GM21390 (cell line): Measurements from ENCODE around the gene RERE.
"Not testable (repeated sequence)": the region's sequence is repeated elsewhere in the genome, so short reads cannot be mapped to it uniquely, and the experiment has no call there.

Source experiments
- ATAC-seq: cut with Tn5 transposase; IDR thresholded peaks from one replicate; pipeline ENCODE4 v1.9.1; 2021; ENCODE audit not compliant: unreplicated experiment

The RERE gene

GRCh38 chr1:8695442-8695841 lies 122.0 kb downstream of the RERE start:
- not testable (repeated sequence) for ATAC-seq

GRCh38 chr1:8693107-8693506 lies 124.3 kb downstream of the RERE start:
- no peak for ATAC-seq

DNA sequence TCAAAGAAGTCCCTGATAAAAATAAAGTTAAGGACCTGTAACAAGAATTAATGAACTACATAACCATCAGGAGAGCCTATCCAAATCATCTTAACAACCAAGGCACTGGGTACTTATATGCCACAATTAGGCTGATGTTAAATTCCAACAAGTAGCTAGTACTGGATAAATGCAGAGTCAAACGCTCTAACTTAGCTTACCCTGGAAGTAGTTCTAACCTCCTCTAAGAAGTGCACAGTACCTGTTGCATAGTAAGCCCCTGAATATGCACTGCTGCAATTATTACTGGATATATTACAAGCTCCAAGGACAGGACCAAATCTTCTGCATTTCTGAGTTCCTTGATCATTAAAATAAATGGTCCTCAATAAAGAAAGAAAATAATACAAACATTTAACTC lies 125.8 kb downstream of the RERE start:
- ATAC-seq: no peak

GRCh38 chr1:8690253-8690525 lies 127.3 kb downstream of the RERE start:
- no peak for ATAC-seq

DNA sequence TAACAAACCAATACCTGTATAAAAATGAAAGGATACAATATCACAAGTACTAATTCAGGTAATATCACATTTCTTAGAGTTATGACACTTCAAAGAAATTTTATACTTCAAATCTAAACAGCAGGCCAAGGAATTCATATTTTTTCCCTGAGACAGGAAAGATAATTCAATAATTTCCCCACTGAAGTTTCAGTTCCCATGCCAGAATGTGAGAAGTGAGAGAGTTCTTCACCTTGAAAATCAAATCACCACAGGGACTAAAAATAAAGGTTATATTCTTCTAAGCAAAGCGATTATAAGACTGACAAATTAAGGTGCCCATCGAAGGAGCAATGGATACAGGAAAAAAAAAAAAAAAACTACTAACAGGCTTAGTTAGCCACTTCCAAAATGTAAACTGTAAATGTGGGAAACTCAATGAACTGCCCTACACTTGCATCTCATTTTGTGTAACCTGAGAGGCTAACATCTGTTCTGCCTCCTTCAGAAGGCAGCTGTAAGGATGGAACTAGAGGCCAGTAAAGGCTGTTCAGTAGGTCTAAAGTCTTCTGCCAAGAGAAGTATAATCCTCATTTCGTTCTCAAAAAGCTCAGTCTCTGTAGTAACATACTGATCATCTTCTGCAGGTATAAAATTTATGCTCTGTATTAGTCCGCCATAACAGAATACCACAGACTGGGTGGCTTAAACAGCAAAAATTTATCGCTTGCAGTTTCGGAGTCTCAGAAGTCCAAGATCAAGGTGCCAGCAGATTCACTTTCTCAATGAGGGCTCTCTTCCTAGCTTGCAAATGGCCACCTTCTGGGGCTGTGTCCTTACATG lies 127.8 kb downstream of the RERE start:
- no peak for ATAC-seq

DNA sequence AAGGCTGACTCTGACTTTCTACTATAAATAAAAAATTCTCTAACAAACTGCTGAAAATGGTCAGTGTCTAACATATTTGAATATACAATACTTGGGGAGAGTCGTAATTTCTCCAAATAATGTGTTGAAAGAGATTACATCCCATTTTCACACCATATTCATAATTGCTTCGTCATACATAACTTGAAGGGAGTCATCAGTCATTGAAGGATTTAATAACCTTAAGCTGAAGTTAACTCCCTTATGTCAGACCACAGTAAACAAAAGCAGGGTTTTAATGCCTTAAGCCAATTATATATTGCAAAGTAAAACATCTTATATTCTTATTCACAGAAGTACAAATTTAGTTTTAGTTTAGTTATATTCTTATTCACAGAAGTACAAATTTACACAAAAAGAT lies 129.9 kb downstream of the RERE start:
- ATAC-seq: no peak

GRCh38 chr1:8687039-8687438 lies 130.4 kb downstream of the RERE start:
- no peak for ATAC-seq

GRCh38 chr1:8685463-8685862 lies 132.0 kb downstream of the RERE start:
- no peak for ATAC-seq

- no peak for ATAC-seq
Observed at GRCh38 chr1:8684590-8684989, 132.8 kb downstream of the RERE start.

- no peak for ATAC-seq
Observed at GRCh38 chr1:8682573-8682972, 134.9 kb downstream of the RERE start.

GRCh38 chr1:8681911-8682310 lies 135.5 kb downstream of the RERE start:
- ATAC-seq: no peak

- no peak for ATAC-seq
Observed at GRCh38 chr1:8680664-8681650, 136.5 kb downstream of the RERE start.

DNA sequence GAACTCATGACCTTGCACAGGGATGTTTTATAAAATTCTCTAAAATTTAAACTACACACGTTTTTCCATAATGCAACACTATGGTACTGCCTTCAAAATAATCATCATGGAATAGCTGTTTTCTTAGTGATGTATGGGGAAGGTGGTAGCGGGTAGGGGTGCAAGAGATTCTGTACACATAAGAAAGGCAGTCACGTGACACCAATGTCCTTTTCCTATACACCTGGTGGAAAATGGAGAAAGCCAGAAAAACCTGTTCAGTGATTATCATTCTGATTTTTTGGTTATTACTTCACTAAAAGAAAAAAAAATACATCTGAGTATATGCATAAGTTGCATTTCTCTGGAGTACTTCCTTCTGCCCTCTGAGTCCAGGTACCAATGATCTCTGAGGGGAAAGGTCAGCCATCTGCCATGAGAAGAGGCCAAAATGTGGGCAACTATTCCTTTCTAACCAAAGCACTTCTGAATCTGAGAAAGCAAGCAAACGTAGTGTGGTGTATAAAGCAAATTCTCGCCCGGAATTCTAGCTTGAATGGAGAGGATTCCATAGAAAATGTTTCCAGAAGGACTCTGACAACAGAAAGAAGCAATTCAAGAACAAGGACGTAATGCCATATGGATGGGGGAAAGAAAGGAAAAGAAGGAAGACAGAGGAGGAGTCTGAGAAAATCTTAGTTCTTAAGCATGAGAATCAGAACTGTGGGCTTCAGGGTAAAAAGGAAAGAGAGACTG lies 137.3 kb downstream of the RERE start:
- no peak for ATAC-seq

DNA sequence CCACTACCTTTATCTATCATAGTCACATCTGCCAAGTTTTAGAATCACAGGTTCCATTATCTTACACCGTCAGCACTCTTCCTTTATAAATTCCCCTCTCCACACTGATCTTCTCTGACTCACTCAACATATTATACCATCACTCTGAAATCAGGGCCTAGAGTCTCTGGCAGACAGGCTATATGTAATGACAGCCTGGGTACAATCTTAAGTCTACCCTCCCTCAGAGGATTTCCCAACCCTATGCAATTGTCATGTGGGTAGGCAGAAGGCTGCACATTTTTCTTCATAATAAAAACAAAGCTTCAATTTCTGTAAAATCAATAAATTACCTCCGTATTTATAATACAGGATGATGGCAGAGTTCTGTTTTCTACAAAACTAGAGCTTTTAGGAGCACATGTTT lies 138.0 kb downstream of the RERE start:
- no peak for ATAC-seq

GRCh38 chr1:8678673-8679394 lies 138.6 kb downstream of the RERE start:
- no peak for ATAC-seq

GRCh38 chr1:8677782-8678181 lies 139.7 kb downstream of the RERE start:
- ATAC-seq: no peak

GRCh38 chr1:8676813-8677212 lies 140.6 kb downstream of the RERE start:
- no peak for ATAC-seq

DNA sequence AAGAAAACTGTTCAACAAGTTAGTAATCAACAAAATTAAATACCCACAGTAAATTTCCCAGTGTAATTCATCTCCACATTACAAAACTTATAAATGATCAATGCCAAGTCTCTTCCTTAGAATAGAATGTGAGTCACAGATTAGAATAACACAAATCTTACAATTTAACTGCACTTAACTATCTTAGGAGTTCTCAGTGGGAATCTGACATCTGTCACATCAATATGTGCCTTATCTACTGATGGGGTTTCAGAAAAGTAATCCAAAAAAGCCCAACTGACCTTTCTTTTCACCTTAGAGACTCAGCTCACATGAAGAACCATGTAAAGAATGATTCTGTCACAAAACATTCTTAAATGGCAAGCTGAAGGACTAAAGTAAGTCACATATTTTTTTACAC lies 141.4 kb downstream of the RERE start:
- no peak for ATAC-seq

DNA sequence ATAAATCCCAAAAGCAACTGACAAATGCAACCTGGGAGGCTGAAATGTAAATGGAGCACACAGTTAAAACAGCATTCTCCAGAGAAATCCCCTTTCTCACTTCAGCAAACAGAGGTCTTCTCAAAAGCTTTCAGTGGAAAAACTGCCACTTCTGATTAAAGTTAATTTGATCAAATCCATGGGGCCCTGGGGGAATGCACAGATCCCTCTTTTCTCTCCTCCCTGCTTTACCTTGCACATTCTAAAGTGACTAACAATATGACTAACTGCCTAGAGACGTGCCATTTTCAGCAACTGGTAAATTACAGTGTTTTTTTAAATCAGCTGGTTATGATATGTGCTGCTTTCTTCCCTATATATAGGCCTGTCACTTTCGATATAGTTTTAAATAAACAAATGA lies 142.5 kb downstream of the RERE start:
- ATAC-seq: no peak

GRCh38 chr1:8674481-8674880 lies 143.0 kb downstream of the RERE start:
- no peak for ATAC-seq
